HG02763 (cell line): ENCODE measurements around the gene SEMA4C.

Experiments used
- ATAC-seq: cut with Tn5 transposase; IDR thresholded peaks from one replicate; pipeline ENCODE4 v1.9.1; 2021; ENCODE audit warnings: mild to moderate bottlenecking, moderate library complexity; ENCODE audit not compliant: unreplicated experiment

SEMA4C gene

GRCh38 chr2:96882906-96883305, 13.0 kb upstream of the SEMA4C start:
- no peak for ATAC-seq

DNA sequence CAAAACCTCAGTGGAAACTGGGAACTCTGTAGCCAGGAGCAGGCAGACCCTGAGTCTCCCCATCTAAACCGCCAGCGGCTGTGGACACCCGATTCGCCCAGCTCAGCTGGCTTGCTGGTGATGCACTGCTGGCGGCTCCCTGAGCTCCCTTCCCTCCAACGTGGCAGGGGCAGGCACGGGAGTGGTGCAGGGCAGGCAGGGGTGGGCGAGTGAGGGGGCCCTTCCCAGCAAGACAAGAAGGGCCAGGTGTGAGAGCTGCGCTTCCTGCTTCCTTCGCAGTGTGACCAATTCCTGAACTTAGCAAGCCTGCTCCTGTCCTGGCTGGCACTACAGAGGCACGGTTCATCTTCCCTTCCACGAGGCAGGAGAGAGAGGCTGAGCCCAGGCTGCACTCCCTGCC, 12.3 kb upstream of the SEMA4C start:
- no peak for ATAC-seq

- ATAC-seq: no peak
Measured at GRCh38 chr2:96881349-96882195, 11.7 kb upstream of the SEMA4C start.

DNA sequence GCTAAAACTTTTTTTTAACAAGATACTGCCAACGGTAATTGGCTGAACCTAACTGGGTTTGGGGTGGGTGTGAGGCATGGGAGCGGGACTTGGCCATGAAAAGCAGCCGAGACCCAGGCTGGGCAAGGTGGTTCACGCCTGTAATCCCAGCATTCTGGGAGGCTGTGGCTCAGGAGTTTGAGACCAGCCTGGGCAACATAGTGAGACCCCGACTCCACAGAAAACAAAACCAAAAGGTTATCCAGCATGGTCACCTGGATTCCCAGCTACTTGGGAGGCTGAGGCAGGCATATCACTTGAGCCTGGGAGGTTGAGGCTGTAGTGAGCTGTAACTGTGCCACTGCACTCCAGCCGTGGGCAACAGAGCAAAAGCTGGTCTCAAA, 11.0 kb upstream of the SEMA4C start:
- no peak for ATAC-seq

DNA sequence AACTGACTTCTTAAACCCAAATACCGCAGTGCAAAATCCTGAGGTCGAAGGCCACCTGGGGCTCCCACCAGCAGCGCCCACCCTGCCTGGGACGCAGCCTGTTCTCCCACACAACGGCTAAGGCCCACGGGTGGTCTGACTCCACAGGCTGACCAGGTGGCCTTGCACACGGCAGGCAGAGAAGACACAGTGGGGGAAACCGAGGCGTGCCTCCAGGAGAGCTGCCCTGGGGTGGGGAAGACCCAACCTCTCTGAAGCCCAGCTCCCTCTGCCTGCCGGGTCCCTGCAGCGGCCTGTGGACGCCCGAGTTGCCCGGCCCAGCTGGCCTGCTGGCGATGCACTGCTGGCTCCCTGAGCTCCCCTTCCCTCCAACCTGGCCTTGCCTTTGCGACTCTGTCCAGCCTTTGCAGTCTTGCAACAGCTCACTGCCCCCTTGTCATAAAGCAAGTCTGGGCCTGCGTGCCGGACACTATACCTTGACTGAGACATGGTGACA, 9.7 kb upstream of the SEMA4C start:
- ATAC-seq: no peak

GRCh38 chr2:96878796-96879544, 9.1 kb upstream of the SEMA4C start:
- no peak for ATAC-seq

DNA sequence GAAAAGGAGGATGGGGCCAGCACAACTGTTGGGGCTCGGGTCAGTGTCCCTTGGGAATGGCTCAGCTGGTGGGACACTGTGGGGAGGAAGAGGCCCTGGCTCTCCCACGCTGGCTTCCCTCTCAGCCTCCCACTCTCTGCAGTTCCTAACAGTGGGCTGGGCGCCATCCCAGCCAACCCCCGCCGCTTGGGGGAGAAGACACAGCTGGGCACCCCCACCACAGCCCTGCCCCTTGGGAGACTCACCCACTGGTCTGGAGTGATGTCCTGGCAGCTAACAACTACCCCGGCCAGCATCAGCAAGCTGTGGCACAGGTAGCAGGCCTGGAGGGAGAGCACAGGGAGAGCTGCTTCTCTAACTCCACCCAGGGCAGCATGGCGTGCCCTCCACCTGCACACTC, 8.3 kb upstream of the SEMA4C start:
- ATAC-seq: no peak

DNA sequence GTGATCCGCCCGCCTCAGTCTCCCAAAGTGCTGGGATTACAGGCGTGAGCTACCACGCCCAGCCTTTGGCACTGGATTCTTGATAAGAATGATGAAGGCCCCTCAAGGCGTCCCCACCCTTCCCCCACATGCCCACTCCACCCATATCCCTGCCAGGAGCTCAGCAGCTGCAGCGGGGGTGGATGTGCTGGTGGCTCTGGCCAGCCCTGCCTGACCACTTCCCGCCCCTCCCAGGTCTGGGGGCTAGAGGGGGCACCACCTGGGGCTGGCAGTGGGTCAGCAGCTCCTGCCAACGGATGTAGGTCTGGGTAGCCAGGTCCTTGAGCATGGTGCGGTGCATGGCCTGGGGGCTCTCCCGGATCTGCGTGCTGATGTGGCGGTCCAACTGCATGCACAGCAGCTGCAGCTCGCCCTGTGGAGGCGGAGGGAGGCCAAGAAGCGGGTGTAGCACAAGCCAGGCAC, 7.8 kb upstream of the SEMA4C start:
- ATAC-seq: no peak

- no peak for ATAC-seq
Measured at GRCh38 chr2:96877042-96877451, 7.2 kb upstream of the SEMA4C start.

GRCh38 chr2:96876269-96877041, 6.6 kb upstream of the SEMA4C start:
- ATAC-seq: no peak

DNA sequence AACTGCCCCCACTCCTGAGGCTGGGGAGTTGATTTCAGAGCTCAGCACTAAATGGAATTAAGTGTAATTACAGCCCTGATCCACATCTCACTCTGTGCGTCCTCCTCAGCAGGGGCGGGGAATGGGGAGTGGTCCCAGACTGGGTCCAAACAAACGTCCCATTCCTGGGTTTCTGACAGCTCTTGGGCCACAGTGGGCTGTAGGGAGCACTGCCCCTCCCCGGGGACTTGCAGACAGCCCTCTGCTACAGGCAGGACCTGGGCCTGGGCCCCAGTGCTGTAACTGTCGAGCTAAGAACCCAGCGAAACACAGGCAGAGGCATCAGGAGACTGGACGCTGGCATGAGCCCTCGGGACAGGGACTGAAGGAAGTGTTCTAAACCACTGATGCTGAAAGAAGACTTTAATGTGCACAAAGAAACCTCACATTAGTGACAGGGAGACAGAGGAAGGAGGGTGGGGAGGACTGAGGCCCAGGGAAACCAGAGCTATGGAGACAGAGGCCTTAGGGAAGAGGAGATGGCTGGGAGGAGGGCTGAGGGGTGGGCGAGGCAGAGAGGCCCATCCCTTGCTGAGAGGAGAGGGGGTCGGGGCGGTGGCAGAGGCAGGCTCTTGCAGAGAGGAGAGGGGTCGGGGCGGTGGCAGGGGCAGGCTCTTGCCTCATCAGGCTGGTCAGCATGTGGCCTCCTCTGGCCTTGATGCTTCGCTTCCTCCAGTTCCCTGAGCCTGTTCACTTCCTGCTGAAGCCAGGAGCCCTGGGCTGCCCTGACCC, 5.8 kb upstream of the SEMA4C start:
- no peak for ATAC-seq

- ATAC-seq: peak; percentile 35
Measured at GRCh38 chr2:96874198-96874831, 4.4 kb upstream of the SEMA4C start.

GRCh38 chr2:96873651-96874096, 3.8 kb upstream of the SEMA4C start:
- ATAC-seq: no peak

DNA sequence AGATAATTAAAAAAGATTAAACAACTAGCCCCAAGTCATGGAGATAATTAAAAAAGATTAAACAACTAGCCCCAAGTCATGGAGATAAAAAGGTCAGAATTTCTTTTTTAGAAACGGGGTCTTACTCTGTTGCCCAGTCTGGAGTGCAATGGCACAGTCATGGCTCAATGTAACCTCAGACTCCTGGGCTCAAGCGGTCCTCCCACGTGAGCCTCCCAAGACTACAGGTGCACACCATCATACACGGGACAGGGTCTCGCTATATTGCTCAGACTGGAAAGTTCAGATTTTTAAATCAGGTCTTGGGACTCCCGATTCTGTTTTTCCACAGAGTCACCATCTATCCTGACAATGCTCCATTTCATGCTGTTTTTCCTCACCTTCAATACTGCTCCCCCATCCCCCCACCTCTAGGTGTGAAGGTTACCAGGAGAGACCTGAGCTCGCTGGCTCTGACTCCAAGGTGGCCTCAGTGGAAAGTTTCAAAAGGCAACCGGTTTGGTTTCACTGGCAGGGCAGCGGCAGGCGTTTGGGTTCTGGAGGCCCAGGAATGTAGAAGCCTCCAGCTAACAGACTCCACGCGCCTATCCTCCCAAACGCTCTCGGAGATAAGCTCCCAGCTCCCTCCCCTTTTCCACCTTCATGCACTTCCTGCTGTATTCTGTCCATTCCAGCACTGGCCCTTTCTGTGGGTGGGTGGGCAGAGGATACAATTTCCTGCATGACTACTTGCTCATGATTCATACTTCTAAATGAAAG, 2.9 kb upstream of the SEMA4C start:
- no peak for ATAC-seq

- ATAC-seq: no peak
Measured at GRCh38 chr2:96870626-96871255, 861 bp upstream of the SEMA4C start.

DNA sequence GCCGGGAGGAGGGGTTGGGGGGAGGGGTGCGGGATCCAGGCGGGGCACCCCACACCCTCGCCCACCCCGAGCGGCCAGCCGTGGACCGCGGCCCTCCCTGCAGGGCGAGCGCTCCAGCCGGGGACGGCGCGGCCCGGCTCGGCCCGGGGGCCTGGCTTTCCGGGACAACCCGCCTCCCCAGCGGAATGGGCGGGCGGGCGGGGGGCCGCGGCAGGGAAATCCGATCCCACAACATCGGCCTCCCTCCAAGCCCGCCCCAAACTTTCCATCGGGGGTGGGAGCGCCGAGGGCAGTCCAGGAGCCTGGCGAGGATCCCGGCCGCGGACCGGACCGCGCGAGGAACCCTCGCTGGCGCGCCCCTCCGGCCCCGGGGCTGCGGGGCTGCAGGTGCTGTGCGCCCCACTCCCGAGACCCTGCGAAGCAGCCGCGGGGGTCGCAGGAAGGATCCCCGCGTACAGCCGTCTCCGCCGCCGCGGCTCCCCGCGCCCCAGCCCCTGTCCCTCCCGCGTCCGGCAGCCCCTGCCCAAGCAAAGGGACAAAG, 529 bp downstream of the SEMA4C start:
- peak; percentile 4 for ATAC-seq

DNA sequence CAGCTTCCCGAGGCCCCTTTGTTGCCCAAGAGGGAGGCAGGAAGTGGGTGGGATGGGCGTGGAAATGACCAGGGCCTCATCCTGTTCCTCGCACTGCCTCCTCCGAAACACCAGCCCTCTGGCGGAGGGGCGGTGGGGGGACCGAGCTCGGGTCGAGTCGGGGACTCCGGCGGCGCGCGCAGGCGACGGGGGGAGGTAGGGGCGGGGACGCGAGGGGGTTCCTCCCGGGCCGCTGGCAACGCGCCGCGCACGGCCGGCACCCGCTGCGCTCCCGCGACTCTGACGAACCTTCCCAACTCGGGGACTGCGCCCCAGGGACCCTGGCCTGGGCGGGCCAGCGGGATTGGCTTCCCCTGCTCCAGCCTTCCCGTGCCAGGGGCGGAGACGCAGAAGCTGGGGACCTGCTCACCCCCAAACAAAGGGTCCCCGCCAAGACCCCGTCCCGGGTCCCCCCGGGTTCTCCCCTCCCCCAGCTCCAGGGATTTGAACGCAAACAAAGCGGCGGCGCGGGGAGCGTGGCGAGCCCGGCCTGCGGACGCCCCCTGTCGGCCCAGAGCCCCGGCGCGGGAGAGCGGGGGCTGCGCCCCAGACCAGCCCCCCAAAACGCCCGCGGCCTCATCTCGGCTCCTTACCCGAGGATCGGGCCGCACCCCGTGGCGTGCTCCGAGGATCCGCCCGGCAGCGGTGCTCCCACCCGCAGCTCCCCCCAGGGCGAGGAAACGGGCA, 1.2 kb downstream of the SEMA4C start:
- ATAC-seq: peak; percentile 42
